ENCODE measurements around the gene ABHD12.

GRCh38 chr20:25304025-25304549 is 86.5 kb downstream of the ABHD12 start:
- TF ChIP-seq CTCF (conservative IDR thresholded peaks at IDR 0.05; ENCODE audit: low read depth, low read length) (no peak), EZH2 (IDR thresholded peaks at IDR 0.05; ENCODE audit: borderline replicate concordance, low read depth, low read length, poor library complexity, severe bottlenecking) (no peak)

Measured in A673 (cell line).